ENCODE results near the gene PCDHA12. TPM values are rescaled to one million over a fixed set of nuclear protein-coding genes. Genes with fewer than 3 reads are reported as not detected.
"Not testable (repeated sequence)": the region's sequence is repeated elsewhere in the genome, so short reads cannot be mapped to it uniquely, and the experiment has no call there.

The PCDHA12 gene, protein sequence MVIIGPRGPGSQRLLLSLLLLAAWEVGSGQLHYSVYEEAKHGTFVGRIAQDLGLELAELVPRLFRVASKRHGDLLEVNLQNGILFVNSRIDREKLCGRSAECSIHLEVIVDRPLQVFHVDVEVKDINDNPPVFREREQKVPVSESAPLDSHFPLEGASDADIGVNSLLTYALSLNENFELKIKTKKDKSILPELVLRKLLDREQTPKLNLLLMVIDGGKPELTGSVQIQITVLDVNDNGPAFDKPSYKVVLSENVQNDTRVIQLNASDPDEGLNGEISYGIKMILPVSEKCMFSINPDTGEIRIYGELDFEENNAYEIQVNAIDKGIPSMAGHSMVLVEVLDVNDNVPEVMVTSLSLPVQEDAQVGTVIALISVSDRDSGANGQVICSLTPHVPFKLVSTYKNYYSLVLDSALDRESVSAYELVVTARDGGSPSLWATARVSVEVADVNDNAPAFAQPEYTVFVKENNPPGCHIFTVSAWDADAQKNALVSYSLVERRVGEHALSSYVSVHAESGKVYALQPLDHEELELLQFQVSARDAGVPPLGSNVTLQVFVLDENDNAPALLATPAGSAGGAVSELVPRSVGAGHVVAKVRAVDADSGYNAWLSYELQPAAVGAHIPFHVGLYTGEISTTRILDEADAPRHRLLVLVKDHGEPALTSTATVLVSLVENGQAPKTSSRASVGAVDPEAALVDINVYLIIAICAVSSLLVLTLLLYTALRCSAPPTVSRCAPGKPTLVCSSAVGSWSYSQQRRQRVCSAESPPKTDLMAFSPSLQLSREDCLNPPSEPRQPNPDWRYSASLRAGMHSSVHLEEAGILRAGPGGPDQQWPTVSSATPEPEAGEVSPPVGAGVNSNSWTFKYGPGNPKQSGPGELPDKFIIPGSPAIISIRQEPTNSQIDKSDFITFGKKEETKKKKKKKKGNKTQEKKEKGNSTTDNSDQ
- not detected in 2 replicates for total RNA-seq (2014; rRNA removed; shearing (Covaris generic))

DNA sequence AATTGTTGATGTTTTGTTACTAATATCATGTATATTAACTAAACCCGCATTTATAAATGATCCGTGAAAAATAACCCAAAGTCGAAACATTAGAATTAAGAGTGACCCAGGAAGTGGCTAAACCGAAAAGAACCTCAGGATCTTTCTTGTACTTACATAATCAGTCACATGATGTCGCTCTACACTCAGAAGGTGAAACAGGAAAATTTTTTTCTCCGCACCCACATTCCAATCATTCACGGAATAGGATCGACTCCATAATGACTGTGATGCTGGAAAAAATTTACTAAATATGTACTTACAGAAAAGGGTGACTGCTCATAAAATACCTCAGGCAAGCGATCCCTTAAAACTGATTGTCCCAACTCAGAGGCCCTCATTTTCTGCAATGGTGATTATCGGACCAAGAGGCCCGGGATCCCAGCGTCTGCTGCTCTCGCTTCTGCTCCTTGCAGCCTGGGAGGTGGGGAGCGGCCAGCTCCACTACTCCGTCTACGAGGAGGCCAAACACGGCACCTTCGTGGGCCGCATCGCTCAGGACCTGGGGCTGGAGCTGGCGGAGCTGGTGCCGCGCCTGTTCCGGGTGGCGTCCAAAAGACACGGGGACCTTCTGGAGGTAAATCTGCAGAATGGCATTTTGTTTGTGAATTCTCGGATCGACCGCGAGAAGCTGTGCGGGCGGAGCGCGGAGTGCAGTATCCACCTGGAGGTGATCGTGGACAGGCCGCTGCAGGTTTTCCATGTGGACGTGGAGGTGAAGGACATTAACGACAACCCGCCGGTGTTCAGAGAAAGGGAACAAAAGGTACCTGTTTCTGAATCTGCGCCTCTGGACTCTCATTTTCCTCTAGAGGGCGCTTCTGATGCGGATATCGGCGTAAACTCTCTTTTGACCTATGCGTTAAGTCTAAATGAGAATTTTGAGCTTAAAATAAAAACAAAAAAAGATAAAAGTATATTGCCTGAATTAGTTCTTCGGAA lies at the start of gene PCDHA12:
Gene PCDHA12, plus strand, starts transcription at position 224 of the 981 bp plus-strand sequence. Its CDS starts 165 bp downstream, at position 389.
- DNase-seq (ENCODE audit: low read depth): no peak

DNA sequence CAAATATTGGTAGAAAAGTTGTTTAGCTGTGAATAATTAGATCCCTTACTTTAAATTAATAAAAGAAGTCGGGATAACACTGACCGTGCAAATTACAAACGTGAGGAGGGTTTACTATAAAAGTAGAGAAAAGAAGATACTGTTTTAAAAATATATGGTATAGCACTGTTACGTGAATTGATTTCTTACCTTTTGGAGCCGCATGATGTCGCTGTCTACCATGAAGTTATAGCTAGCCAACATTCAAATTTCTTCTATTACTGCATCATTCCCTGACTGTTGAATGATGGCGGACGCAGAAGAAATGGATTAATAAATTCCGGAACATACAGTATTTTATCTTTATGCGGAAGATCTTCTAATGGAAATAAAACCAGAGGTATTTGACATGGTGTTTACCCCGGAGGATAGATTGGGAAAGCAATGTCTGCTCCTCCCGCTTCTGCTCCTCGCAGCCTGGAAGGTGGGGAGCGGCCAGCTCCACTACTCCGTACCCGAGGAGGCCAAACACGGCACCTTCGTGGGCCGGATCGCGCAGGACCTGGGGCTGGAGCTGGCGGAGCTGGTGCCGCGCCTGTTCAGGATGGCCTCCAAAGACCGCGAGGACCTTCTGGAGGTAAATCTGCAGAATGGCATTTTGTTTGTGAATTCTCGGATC lies 47.3 kb upstream of the PCDHA12 start, which contains the start of gene PCDHA6:
Gene PCDHA6, plus strand, starts transcription at position 257 of the 658 bp plus-strand sequence. Its CDS starts 132 bp downstream, at position 389.
- no peak for DNase-seq (ENCODE audit: low read depth)

DNA sequence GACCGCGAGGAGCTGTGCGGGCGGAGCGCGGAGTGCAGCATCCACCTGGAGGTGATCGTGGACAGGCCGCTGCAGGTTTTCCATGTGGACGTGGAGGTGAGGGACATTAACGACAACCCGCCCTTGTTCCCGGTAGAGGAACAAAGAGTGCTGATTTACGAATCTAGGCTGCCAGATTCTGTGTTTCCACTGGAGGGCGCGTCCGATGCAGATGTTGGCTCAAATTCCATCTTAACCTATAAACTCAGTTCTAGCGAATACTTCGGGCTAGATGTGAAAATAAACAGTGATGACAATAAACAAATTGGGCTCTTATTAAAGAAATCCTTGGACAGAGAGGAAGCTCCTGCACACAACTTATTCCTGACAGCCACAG lies 46.8 kb upstream of the PCDHA12 start:
- DNase-seq (ENCODE audit: low read depth): no peak

DNA sequence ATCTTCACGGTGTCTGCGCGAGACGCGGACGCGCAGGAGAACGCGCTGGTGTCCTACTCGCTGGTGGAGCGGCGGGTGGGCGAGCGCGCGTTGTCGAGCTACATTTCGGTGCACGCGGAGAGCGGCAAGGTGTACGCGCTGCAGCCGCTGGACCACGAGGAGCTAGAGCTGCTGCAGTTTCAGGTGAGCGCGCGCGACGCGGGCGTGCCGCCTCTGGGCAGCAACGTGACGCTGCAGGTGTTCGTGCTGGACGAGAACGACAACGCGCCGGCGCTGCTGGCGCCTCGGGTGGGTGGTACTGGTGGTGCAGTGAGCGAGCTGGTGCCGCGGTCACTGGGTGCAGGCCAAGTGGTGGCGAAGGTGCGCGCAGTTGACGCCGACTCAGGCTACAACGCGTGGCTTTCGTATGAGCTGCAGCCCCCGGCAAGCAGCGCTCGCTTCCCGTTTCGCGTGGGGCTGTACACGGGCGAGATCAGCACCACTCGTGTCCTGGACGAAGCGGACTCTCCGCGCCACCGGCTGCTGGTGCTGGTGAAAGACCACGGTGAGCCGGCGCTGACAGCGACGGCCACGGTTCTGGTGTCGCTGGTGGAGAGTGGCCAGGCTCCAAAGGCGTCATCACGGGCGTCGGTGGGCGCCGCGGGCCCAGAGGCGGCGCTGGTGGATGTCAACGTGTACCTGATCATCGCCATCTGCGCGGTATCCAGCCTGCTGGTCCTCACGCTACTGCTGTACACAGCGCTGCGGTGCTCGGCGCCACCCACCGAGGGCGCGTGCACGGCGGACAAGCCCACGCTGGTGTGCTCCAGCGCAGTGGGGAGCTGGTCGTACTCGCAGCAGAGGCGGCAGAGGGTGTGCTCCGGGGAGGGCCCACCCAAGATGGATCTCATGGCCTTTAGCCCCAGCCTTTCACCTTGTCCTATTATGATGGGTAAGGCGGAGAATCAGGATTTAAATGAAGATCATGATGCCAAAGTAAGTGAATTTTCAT lies 45.3 kb upstream of the PCDHA12 start:
- DNase-seq (ENCODE audit: low read depth): not testable (repeated sequence)

DNA sequence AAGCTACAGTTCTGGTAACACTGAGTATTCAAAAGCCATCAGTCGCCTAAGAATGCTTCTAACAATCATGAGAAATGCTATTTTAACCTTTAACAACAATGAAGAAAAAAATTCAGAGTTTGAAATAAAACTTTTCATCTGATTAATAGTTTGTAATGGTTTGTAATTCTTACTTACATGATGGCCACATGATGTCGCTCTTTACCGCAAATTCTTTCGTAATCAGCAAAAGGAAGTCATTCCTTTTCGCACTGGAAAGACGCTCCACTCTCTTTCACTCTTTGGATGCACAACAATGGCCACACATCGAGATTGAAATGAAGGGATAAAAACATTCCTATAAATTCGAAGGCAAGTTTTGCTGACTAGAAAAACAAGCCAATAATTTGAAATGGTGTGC lies 41.1 kb upstream of the PCDHA12 start, which contains the start of gene PCDHA7:
Gene PCDHA7, plus strand, starts transcription at position 277 of the 400 bp plus-strand sequence. Its CDS starts 115 bp downstream, at position 392.
- DNase-seq (ENCODE audit: low read depth): peak; percentile 62

DNA sequence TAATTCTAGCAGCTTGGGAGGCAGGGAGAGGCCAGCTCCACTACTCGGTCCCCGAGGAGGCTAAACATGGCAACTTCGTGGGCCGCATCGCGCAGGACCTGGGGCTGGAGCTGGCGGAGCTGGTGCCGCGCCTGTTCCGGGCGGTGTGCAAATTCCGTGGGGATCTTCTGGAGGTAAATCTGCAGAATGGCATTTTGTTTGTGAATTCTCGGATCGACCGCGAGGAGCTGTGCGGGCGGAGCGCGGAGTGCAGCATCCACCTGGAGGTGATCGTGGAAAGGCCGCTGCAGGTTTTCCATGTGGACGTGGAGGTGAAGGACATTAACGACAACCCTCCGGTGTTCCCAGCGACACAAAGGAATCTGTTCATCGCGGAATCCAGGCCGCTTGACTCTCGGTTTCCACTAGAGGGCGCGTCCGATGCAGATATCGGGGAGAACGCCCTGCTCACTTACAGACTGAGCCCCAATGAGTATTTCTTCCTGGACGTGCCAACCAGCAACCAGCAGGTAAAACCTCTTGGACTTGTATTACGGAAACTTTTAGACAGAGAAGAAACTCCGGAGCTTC lies 40.6 kb upstream of the PCDHA12 start:
- DNase-seq (ENCODE audit: low read depth): not testable (repeated sequence)

DNA sequence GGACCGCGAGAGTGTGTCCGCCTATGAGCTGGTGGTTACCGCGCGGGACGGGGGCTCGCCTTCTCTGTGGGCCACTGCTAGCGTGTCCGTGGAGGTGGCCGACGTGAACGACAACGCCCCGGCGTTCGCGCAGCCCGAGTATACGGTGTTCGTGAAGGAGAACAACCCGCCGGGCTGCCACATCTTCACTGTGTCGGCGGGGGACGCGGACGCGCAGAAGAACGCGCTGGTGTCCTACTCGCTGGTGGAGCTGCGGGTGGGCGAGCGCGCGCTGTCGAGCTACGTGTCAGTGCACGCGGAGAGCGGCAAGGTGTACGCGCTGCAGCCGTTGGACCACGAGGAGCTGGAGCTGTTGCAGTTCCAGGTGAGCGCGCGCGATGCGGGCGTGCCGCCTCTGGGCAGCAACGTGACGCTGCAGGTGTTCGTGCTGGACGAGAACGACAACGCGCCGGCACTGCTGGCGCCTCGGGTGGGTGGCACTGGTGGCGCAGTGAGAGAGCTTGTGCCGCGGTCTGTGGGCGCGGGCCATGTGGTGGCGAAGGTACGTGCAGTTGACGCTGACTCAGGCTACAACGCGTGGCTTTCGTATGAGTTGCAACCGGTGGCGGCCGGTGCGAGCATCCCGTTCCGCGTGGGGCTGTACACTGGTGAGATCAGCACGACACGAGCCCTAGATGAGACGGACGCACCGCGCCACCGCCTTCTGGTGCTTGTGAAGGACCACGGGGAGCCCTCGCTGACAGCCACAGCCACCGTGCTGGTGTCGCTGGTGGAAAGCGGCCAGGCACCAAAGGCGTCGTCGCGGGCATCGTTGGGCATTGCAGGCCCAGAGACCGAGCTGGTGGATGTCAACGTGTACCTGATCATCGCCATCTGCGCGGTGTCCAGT lies 39.2 kb upstream of the PCDHA12 start:
- no peak for DNase-seq (ENCODE audit: low read depth)

DNA sequence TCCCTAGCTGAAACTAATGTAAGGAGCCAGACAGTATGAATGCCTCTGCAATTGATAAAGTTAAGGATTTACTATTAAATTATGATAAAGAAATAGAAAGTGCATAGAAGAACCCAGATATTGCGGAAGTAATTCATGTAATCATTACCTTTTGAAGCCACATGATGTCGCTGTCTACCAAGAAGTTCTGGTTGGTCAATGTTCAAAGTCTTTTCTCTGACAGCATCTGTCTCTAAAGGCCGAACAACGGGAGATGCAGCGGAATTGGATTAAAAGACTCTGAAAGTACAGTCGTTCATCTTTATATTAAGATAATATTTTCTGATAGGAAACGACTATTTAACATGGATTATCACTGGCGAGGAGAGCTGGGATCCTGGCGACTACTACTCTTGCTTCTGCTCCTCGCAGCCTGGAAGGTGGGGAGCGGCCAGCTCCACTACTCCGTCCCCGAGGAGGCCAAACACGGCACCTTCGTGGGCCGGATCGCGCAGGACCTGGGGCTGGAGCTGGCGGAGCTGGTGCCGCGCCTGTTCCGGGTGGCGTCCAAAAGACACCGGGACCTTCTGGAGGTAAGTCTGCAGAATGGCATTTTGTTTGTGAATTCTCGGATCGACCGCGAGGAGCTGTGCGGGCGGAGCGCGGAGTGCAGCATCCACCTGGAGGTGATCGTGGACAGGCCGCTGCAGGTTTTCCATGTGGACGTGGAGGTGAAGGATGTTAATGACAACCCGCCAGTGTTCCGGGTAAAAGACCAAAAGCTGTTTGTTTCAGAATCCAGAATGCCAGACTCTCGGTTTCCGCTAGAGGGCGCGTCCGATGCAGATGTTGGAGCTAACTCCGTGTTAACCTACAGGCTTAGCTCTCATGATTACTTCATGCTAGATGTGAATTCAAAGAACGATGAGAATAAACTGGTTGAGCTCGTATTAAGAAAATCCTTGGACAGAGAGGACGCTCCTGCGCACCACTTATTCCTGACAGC lies 33.8 kb upstream of the PCDHA12 start, which contains the start of gene PCDHA8:
Gene PCDHA8, plus strand, starts transcription at position 210 of the 985 bp plus-strand sequence. Its CDS starts 135 bp downstream, at position 345.
- peak; percentile 34 for DNase-seq (ENCODE audit: low read depth)

DNA sequence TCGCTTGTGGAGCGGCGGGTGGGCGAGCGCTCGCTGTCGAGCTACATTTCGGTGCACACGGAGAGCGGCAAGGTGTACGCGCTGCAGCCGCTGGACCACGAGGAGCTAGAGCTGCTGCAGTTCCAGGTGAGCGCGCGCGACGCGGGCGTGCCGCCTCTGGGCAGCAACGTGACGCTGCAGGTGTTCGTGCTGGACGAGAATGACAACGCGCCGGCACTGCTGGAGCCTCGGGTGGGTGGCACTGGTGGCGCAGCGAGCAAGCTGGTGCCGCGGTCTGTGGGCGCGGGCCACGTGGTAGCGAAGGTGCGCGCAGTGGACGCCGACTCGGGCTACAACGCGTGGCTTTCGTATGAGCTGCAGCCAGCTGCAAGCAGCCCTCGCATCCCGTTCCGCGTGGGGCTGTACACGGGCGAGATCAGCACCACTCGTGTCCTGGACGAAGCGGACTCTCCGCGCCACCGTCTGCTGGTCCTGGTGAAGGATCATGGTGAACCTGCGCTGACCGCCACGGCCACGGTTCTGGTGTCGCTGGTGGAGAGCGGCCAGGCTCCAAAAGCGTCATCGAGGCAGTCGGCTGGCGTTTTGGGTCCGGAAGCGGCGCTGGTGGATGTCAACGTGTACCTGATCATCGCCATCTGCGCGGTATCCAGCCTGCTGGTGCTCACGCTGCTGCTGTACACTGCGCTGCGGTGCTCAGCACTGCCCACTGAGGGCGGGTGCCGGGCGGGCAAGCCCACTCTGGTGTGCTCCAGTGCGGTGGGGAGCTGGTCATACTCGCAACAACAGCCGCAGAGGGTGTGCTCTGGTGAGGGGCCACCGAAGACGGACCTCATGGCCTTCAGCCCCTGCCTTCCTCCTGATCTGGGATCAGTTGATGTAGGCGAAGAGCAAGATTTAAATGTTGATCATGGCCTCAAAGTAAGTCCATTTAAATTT lies 32.0 kb upstream of the PCDHA12 start:
- no peak for DNase-seq (ENCODE audit: low read depth)

DNA sequence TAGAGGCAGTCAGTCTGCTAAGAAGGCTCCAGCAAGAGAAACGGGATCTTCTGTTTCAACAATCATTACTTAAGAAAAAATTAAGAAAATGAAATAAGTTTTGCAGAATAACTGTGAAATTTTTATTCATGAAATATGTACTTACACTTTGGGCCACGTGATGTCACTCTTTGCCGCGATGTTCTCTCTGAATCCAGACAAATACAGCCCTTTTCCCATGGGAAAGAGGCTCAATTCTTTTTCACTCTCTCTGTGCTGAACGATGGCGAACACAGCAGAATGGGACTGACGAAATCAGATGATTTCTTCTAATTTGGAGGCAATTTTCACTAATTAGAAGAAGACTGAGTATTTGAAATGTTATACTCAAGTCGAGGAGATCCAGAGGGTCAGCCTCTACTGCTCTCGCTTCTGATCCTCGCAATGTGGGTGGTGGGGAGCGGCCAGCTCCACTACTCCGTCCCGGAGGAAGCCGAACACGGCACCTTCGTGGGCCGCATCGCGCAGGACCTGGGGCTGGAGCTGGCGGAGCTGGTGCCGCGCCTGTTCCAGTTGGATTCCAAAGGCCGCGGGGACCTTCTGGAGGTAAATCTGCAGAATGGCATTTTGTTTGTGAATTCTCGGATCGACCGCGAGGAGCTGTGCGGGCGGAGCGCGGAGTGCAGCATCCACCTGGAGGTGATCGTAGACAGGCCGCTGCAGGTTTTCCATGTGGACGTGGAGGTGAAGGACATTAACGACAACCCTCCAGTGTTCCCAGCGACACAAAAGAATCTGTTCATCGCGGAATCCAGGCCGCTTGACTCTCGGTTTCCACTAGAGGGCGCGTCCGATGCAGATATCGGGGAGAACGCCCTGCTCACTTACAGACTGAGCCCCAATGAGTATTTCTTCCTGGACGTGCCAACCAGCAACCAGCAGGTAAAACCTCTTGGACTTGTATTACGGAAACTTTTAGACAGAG lies 26.7 kb upstream of the PCDHA12 start, which contains the start of gene PCDHA9:
Gene PCDHA9, plus strand, starts transcription at position 244 of the 964 bp plus-strand sequence. Its CDS starts 114 bp downstream, at position 358.
- not testable (repeated sequence) for DNase-seq (ENCODE audit: low read depth)

DNA sequence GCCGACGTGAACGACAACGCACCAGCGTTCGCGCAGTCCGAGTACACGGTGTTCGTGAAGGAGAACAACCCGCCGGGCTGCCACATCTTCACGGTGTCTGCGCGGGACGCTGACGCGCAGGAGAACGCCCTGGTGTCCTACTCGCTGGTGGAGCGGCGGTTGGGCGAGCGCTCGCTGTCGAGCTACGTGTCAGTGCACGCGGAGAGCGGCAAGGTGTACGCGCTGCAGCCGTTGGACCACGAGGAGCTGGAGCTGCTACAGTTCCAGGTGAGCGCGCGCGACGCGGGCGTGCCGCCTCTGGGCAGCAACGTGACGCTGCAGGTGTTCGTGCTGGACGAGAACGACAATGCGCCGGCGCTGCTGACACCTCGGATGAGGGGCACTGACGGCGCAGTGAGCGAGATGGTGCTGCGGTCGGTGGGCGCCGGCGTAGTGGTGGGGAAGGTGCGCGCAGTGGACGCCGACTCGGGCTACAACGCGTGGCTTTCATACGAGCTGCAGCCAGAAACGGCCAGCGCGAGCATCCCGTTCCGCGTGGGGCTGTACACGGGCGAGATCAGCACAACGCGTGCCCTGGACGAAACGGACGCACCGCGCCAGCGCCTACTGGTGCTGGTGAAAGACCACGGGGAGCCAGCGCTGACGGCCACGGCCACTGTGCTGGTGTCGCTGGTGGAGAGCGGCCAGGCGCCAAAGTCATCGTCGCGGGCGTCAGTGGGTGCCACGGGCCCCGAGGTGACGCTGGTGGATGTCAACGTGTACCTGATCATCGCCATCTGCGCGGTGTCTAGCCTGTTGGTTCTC lies 25.1 kb upstream of the PCDHA12 start:
- DNase-seq (ENCODE audit: low read depth): not testable (repeated sequence)

DNA sequence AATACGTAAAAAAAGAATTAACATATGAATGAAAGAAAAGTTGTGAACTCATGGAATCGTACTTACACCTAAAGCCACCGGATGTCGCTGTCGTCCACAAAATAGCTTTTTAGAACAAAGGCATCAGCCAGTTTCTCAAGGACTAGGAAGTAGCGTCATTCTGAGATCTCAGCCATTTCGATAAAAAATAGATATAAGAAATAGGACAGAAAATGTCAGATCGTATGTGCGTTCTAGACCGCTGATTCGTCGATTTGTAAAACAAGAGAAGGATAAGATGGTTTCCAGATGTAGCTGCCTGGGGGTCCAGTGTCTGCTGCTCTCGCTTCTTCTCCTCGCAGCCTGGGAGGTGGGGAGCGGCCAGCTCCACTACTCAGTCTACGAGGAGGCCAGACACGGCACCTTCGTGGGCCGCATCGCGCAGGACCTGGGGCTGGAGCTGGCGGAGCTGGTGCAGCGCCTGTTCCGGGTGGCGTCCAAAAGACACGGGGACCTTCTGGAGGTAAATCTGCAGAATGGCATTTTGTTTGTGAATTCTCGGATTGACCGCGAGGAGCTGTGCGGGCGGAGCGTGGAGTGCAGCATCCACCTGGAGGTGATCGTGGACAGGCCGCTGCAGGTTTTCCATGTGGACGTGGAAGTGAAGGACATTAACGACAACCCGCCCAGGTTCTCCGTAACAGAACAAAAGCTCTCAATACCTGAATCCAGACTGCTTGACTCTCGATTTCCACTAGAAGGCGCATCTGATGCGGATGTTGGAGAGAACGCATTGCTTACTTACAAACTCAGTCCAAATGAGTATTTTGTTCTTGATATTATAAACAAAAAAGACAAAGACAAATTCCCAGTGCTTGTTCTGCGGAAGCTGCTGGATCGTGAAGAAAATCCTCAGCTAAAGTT lies 19.1 kb upstream of the PCDHA12 start, which contains the start of gene PCDHA10:
Gene PCDHA10, plus strand, starts transcription at position 126 of the 903 bp plus-strand sequence. Its CDS starts 152 bp downstream, at position 278.
- DNase-seq (ENCODE audit: low read depth): no peak
